Vagina (tissue), 2 donors: ENCODE results near the gene MYO7A.

Experiments
- CTCF ChIP-seq, 3 experiments: fragments of 450-650 bp in 2 of 3; fragments of 200-600 bp in 1 of 3; sonication (generic) in 1 of 3; IDR thresholded peaks; one replicate each; pipeline ENCODE4 v1.5.1; 2017 to 2019; ENCODE audit warnings: antibody characterized with exemption in 3 of 3, mild to moderate bottlenecking in 2 of 3, moderate library complexity in 2 of 3
- POLR2AphosphoS5 ChIP-seq, 2 donors: sonication (generic); formaldehyde crosslinking; IDR thresholded peaks; one replicate each; pipeline ENCODE4 v1.9.0; 2017; ENCODE audit warnings: antibody characterized with exemption in 2 of 2, mild to moderate bottlenecking in 2 of 2, low read depth in 1 of 2; ENCODE audit not compliant: insufficient read depth in 1 of 2

DNA sequence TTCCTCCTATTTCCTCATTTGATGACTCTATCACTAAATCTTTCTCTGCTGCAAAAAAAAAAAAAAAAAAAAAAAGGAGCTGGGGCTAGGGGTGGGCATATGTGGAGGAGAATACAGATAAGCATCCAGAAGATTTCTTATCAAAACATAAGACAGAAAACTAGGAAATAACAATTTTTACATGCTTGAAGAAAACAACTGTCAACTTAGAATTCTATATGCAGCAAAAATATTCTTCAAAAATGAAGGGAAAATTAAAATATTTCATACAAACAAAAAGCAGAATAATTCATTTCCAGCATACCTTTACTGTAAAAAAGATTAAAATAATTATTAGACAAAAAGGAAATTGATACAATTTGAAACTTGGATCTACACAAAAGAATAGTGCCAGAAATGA lies 134.8 kb downstream of the MYO7A start:
- TF ChIP-seq CTCF (IDR thresholded peaks at IDR 0.05), result no peak
- TF ChIP-seq POLR2AphosphoS5 (IDR thresholded peaks at IDR 0.05; ENCODE audit: insufficient read depth in 1 of 2, low read depth in 1 of 2), result no peak
